GM12873 (cell line): ENCODE results near the gene LINC00237.

ENCODE experiments used
- CTCF ChIP-seq: IDR thresholded peaks from 2 replicates; pipeline ENCODE4 v1.5.1; 2012; ENCODE audit warnings: low read depth, mild to moderate bottlenecking, moderate library complexity, low read length, control low read depth; ENCODE audit not compliant: insufficient read depth; ENCODE audit errors: missing control alignments

Gene LINC00237

GRCh38 chr20:21076073-21076472 is 30.1 kb downstream of the LINC00237 start:
- no peak for TF ChIP-seq CTCF

GRCh38 chr20:21075471-21075870 is 30.7 kb downstream of the LINC00237 start:
- no peak for TF ChIP-seq CTCF

DNA sequence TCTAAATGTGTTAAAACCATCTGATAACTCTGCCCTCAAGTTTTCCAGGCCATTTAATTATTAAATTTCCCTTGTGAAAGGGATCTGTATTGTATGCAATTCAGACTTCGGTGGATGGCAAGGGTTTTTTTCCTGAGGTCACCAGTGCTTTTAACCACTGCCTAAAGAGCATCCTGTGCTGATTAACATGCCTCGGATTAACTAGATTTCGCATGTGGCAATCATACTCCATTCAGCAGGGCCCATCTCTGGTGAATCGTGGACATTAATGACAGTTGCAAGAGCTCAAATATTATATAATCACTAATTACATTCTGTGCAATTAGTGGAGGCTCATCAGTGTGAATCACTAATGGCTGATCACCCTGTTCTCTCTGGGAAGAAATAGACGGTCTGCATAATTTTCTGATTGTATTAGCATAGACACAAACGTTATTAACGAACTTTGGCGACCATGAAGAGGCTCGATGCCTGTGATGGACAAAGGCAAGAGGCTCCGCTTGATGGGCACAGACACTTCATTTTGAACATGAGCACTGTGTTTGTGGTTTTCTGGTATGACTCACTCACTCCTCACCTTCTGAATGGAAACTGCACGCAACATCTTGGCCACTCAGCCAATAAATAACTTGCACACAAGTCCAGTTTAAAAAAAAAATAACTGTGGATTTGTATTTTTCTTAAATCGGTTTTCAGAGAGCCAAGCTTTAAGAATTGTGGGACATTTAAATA is 31.4 kb downstream of the LINC00237 start:
- no peak for TF ChIP-seq CTCF

GRCh38 chr20:21067255-21067654 is 38.9 kb downstream of the LINC00237 start:
- no peak for TF ChIP-seq CTCF

DNA sequence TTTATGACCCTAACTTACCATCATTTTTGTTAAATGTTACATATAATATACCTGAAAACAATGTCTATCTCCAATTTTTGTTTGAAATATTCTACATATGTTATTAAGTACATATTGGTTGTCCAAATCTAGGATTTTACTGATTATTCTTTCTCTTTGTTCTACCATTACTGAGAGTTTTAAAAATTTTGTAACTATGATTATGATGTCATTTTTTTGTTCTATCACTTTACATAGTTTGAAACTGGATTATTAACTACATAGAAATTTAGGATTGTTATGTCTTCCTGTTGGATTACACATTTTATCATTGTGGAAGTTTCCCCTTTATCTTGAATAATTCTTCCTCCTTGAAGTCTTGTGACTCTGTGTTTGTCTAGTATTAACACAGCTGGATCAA is 41.2 kb downstream of the LINC00237 start:
- TF ChIP-seq CTCF: no peak

DNA sequence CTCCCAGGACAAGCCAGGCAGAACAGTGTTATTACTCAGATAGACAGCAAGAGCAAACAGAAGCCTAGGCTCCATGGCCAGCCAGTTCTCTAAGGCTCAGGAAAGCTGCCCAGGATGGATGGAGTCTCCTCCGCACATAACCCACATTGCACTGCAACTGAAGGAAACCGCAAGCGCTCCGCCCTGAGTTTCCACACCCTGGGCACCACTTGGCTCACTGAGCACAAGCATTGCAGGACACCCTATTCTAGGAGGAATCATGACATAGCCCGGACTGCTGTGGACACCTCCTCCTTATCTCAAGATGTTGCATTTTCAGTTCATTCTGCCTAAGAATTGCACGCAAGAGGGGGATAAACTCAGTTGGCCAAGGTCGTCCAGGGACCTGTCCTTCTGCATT is 42.9 kb downstream of the LINC00237 start:
- TF ChIP-seq CTCF: no peak

- no peak for TF ChIP-seq CTCF
These were observed 53.0 kb downstream of the LINC00237 start for GRCh38 chr20:21053002-21053762.
